Measurements from ENCODE around the gene LYST.

The LYST gene

GRCh38 chr1:235872270-235872669, 5.6 kb upstream of the LYST start:
- H3K27me3 Mint-ChIP-seq (ENCODE audit: low read depth, poor library complexity), result peaks cover 54% of the 10 kb centered on the region
- no peak overlapping the region for H3K27ac Mint-ChIP-seq
- peaks cover 13% of the 10 kb centered on the region for H3K4me1 Mint-ChIP-seq
- DNase-seq, result no peak
- H3K9me3 Mint-ChIP-seq, result no peaks in the 10 kb centered on the region
- no peak overlapping the region for H3K4me3 Mint-ChIP-seq
- TF ChIP-seq, protein P1, sequence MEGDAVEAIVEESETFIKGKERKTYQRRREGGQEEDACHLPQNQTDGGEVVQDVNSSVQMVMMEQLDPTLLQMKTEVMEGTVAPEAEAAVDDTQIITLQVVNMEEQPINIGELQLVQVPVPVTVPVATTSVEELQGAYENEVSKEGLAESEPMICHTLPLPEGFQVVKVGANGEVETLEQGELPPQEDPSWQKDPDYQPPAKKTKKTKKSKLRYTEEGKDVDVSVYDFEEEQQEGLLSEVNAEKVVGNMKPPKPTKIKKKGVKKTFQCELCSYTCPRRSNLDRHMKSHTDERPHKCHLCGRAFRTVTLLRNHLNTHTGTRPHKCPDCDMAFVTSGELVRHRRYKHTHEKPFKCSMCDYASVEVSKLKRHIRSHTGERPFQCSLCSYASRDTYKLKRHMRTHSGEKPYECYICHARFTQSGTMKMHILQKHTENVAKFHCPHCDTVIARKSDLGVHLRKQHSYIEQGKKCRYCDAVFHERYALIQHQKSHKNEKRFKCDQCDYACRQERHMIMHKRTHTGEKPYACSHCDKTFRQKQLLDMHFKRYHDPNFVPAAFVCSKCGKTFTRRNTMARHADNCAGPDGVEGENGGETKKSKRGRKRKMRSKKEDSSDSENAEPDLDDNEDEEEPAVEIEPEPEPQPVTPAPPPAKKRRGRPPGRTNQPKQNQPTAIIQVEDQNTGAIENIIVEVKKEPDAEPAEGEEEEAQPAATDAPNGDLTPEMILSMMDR (IDR thresholded peaks at IDR 0.05), result no peak
- H3K36me3 Mint-ChIP-seq (ENCODE audit: low read depth), result no peaks in the 10 kb centered on the region

- peak overlapping the region; percentile 92 for H3K4me3 Mint-ChIP-seq
- DNase-seq, result no peak
- H3K9me3 Mint-ChIP-seq, result no peaks in the 10 kb centered on the region
- TF ChIP-seq, protein P1 (IDR thresholded peaks at IDR 0.05), result no peak
- peaks cover 32% of the 10 kb centered on the region for H3K4me1 Mint-ChIP-seq
- no peaks in the 10 kb centered on the region for H3K36me3 Mint-ChIP-seq (ENCODE audit: low read depth)
- H3K27ac Mint-ChIP-seq, result peak overlapping the region; percentile 73
- peaks cover 47% of the 10 kb centered on the region for H3K27me3 Mint-ChIP-seq (ENCODE audit: low read depth, poor library complexity)
These were observed 1.3 kb upstream of the LYST start for GRCh38 chr1:235867903-235868469.

DNA sequence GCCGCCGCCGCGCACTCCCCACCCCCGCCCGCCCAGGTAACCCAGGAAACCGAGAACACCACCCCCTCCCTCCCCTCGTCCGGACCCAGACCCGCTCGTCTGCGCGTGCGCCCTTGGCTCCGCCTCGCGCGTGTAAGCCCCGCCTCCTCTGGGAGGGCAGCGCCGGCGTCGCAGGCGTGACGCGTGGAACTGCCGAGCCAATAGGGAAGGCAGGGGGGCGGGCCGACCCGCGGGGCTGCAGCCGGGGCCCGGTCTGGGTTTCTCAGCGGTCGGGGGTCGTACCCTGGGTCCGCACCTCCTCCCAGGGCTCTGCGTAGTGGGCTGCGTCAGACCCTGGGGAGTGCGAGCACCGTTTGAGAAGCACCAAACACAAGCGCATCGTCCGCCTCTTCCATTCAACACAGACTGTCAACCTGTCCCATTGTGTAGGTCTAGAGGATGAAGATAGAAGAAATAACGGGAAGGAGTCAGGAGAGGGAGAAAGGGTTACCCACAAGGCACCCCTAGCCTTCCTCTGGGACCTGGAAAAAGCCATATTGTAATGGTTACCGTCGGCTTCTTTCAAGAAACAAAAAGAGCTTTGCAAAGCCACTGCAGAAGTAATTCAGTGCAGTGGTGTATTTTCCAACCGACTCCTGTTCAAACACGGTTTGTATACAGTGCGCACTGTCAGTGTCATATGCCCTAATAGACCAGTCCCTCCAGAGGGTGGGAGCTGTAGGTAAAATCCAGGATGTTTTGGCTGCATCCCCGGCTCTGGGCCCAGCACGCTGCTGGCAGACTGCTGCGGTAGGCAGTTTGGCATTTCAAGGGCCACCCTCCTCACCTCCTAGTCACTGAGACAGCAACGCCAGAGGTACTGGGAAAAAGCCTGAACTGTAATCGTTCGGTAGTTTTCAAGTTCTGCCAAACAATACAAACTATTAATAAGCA, 473 bp upstream of the LYST start:
- H3K36me3 Mint-ChIP-seq (ENCODE audit: low read depth), result no peaks in the 10 kb centered on the region
- peak; percentile 99 for DNase-seq
- no peaks in the 10 kb centered on the region for H3K9me3 Mint-ChIP-seq
- TF ChIP-seq, protein P1 (IDR thresholded peaks at IDR 0.05), result no peak
- peaks cover 32% of the 10 kb centered on the region for H3K4me1 Mint-ChIP-seq
- peak overlapping the region; percentile 92 for H3K4me3 Mint-ChIP-seq
- H3K27ac Mint-ChIP-seq, result peak overlapping the region; percentile 95
- H3K27me3 Mint-ChIP-seq (ENCODE audit: low read depth, poor library complexity), result peaks cover 46% of the 10 kb centered on the region

GRCh38 chr1:235865565-235866204, 1.0 kb downstream of the LYST start:
- Mint-ChIP-seq H3K27ac (peak overlapping the region; percentile 86), H3K4me3 (peak overlapping the region; percentile 92), H3K9me3 (no peaks in the 10 kb centered on the region), H3K4me1 (peaks cover 32% of the 10 kb centered on the region), H3K27me3 (ENCODE audit: low read depth, poor library complexity) (peaks cover 39% of the 10 kb centered on the region), H3K36me3 (ENCODE audit: low read depth) (no peaks in the 10 kb centered on the region)
- TF ChIP-seq, protein P1 (IDR thresholded peaks at IDR 0.05), result no peak
- no peak for DNase-seq

DNA sequence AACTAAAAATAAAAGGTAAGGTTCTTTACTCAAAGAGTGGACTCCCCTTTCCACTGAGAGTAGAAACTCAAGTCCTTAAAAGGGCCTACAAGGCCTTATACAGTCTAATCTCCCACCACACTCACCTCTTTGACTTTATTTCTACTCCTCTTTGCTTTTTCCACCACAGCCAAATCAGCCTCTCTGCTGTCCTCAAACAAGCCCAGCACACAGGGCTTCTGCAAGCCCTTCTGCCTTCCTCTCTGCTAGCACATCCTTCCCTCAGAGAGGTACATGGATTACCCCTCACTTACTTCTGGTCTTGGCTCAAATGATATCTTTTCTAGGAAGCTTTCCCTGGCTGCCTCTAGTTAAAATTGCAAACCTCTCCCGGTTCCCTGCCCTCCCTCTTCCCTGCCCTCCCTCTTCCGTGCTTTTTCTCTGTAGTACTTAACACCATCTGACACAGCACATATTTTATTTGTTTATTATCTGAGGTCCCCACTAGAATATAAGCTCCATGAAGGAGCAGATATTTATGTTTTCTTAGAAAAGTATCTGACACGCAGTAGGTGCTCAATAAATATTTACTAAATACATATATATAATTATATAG, 1.7 kb downstream of the LYST start:
- H3K36me3 Mint-ChIP-seq (ENCODE audit: low read depth), result no peaks in the 10 kb centered on the region
- peak overlapping the region; percentile 52 for H3K4me3 Mint-ChIP-seq
- TF ChIP-seq, protein P1 (IDR thresholded peaks at IDR 0.05), result no peak
- DNase-seq, result no peak
- H3K27me3 Mint-ChIP-seq (ENCODE audit: low read depth, poor library complexity), result peaks cover 39% of the 10 kb centered on the region
- no peaks in the 10 kb centered on the region for H3K9me3 Mint-ChIP-seq
- H3K4me1 Mint-ChIP-seq, result peaks cover 32% of the 10 kb centered on the region
- no peak overlapping the region for H3K27ac Mint-ChIP-seq
